K562 (cell line): Measurements from ENCODE around the gene AGRP.

Experiments
- BRCA1 ChIP-seq, 2 experiments: fragments of 450-650 bp in 1 of 2; sonication (generic) in 1 of 2; formaldehyde crosslinking in 1 of 2; IDR thresholded peaks; 2 replicates each; pipeline versions ENCODE4 v1.5.0 to v1.6.1; 2017 to 2020; ENCODE audit warnings: mild to moderate bottlenecking in 1 of 2, missing genetic modification reagents in 1 of 2
- GTF2E2 ChIP-seq: fragments of 200-800 bp; sonication (Bioruptor generic); IDR thresholded peaks from 2 replicates; pipeline ENCODE4 v1.6.1; 2016; ENCODE audit warnings: missing genetic modification characterization, missing compliant biosample characterization
- IRF2 ChIP-seq: sonication (generic); formaldehyde crosslinking; IDR thresholded peaks from 2 replicates; pipeline ENCODE4 v1.8.1; 2022; ENCODE audit warnings: mild to moderate bottlenecking, missing genetic modification reagents
- JUNB ChIP-seq: fragments of 450-650 bp; formaldehyde crosslinking; conservative IDR thresholded peaks from 2 replicates; pipeline ENCODE4 v1.4.0; 2020; ENCODE audit warnings: mild to moderate bottlenecking
- MXI1 ChIP-seq: IDR thresholded peaks from 2 replicates; pipeline ENCODE4 v1.6.1; 2011; ENCODE audit warnings: low read depth, mild to moderate bottlenecking, improper control_type of control experiment, low read length
- NCOR1 ChIP-seq: fragments of 450-650 bp; IDR thresholded peaks from 2 replicates; pipeline ENCODE4 v1.6.1; 2016; ENCODE audit warnings: mild to moderate bottlenecking, moderate library complexity
- POLR2A ChIP-seq: fragments of 450-650 bp; conservative IDR thresholded peaks from 2 replicates; pipeline ENCODE4 v1.6.1; 2016
- SAFB ChIP-seq: fragments of 200-400 bp; formaldehyde crosslinking; IDR thresholded peaks from 2 replicates; pipeline ENCODE4 v1.6.1; 2017; ENCODE audit warnings: low read depth, low read length, borderline replicate concordance
- XRCC5 ChIP-seq: fragments of 200-400 bp; formaldehyde crosslinking; IDR thresholded peaks from 2 replicates; pipeline ENCODE4 v1.6.1; 2017; ENCODE audit warnings: low read depth, mild to moderate bottlenecking, low read length
- TF ChIP-seq, protein P1 (sequence below), 3 experiments: IDR thresholded peaks in 2 of 3; conservative IDR thresholded peaks in 1 of 3; 2 replicates each; pipeline ENCODE4 v1.5.1; 2011 to 2012; ENCODE audit warnings: low read length in 3 of 3, mild to moderate bottlenecking in 3 of 3, control low read depth in 2 of 3, improper control_type of control experiment in 1 of 3, inconsistent platforms in 1 of 3, low read depth in 1 of 3, mixed read lengths in 1 of 3, moderate library complexity in 1 of 3; ENCODE audit not compliant: insufficient read depth in 2 of 3
- TF ChIP-seq, protein P2 (sequence below), 2 experiments: fragments of 200-800 bp in 1 of 2; sonication (Bioruptor generic) in 1 of 2; sonication (generic) in 1 of 2; formaldehyde crosslinking in 1 of 2; IDR thresholded peaks in 1 of 2; conservative IDR thresholded peaks in 1 of 2; 2 replicates each; pipeline versions ENCODE4 v1.5.0 to v1.6.1; 2016 to 2020; ENCODE audit warnings: missing compliant biosample characterization in 1 of 2, missing genetic modification characterization in 1 of 2, missing genetic modification reagents in 1 of 2
- TF ChIP-seq, protein P3 (sequence below): sonication (generic); formaldehyde crosslinking; IDR thresholded peaks from 2 replicates; pipeline ENCODE4 v1.8.1; 2023; ENCODE audit warnings: mild to moderate bottlenecking, missing genetic modification reagents, moderate library complexity

DNA sequence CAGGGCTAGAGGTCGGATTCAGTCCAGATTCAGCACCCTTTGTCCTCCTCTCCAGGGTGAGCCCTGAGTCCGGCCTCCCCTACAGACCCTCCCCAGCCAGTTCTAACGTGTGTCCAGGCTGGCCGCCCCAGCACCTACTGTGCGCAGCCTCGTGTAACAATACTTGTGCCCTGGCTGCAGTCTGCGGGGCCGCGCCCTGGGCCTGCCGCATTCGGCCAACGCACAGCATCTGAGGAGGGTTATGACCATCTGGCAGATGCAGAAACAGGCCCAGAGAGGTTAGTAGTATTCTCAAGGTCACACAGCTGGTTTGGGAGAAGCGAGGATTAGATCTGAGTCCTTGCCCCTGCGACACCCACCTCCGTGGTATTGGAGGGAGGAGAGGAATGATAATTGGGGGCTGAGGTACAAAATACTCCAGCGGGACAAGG, 46.2 kb upstream of the AGRP start:
- TF ChIP-seq SAFB (no peak), MXI1 (no peak), BRCA1 (IDR thresholded peaks at IDR 0.05) (no peak), BRCA1 (CRISPR knock-in tag; IDR thresholded peaks at IDR 0.05) (no peak), XRCC5 (no peak), JUNB (no peak), GTF2E2 (tag) (no peak), POLR2A (no peak), NCOR1 (no peak), IRF2 (CRISPR knock-in tag) (no peak)
- TF ChIP-seq, protein P1, sequence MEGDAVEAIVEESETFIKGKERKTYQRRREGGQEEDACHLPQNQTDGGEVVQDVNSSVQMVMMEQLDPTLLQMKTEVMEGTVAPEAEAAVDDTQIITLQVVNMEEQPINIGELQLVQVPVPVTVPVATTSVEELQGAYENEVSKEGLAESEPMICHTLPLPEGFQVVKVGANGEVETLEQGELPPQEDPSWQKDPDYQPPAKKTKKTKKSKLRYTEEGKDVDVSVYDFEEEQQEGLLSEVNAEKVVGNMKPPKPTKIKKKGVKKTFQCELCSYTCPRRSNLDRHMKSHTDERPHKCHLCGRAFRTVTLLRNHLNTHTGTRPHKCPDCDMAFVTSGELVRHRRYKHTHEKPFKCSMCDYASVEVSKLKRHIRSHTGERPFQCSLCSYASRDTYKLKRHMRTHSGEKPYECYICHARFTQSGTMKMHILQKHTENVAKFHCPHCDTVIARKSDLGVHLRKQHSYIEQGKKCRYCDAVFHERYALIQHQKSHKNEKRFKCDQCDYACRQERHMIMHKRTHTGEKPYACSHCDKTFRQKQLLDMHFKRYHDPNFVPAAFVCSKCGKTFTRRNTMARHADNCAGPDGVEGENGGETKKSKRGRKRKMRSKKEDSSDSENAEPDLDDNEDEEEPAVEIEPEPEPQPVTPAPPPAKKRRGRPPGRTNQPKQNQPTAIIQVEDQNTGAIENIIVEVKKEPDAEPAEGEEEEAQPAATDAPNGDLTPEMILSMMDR (IDR thresholded peaks at IDR 0.05 in 2 of 3, conservative IDR thresholded peaks at IDR 0.05 in 1 of 3; ENCODE audit: insufficient read depth in 2 of 3, low read depth in 1 of 3, low read length in 3 of 3): no peak
- TF ChIP-seq, protein P2, sequence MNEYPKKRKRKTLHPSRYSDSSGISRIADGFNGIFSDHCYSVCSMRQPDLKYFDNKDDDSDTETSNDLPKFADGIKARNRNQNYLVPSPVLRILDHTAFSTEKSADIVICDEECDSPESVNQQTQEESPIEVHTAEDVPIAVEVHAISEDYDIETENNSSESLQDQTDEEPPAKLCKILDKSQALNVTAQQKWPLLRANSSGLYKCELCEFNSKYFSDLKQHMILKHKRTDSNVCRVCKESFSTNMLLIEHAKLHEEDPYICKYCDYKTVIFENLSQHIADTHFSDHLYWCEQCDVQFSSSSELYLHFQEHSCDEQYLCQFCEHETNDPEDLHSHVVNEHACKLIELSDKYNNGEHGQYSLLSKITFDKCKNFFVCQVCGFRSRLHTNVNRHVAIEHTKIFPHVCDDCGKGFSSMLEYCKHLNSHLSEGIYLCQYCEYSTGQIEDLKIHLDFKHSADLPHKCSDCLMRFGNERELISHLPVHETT (CRISPR knock-in tag; conservative IDR thresholded peaks at IDR 0.05 in 1 of 2, IDR thresholded peaks at IDR 0.05 in 1 of 2): no peak
- TF ChIP-seq, protein P3, sequence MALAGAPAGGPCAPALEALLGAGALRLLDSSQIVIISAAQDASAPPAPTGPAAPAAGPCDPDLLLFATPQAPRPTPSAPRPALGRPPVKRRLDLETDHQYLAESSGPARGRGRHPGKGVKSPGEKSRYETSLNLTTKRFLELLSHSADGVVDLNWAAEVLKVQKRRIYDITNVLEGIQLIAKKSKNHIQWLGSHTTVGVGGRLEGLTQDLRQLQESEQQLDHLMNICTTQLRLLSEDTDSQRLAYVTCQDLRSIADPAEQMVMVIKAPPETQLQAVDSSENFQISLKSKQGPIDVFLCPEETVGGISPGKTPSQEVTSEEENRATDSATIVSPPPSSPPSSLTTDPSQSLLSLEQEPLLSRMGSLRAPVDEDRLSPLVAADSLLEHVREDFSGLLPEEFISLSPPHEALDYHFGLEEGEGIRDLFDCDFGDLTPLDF (CRISPR knock-in tag): no peak
